GM18909 (cell line): ENCODE data around the gene TICRR.

ENCODE experiments used
- ATAC-seq: cut with Tn5 transposase; IDR thresholded peaks from one replicate; pipeline ENCODE4 v1.9.1; 2021; ENCODE audit warnings: mild to moderate bottlenecking; ENCODE audit not compliant: unreplicated experiment, poor library complexity

The TICRR gene

GRCh38 chr15:89649716-89650115 lies 74.4 kb downstream of the TICRR start:
- ATAC-seq = no peak

- ATAC-seq = no peak
Observed at GRCh38 chr15:89652131-89652530, 76.9 kb downstream of the TICRR start.

- ATAC-seq = no peak
Observed at GRCh38 chr15:89652666-89653065, 77.4 kb downstream of the TICRR start.

GRCh38 chr15:89653578-89653977 lies 78.3 kb downstream of the TICRR start:
- ATAC-seq = no peak

- no peak for ATAC-seq
Observed at GRCh38 chr15:89654301-89654761, 79.1 kb downstream of the TICRR start.

DNA sequence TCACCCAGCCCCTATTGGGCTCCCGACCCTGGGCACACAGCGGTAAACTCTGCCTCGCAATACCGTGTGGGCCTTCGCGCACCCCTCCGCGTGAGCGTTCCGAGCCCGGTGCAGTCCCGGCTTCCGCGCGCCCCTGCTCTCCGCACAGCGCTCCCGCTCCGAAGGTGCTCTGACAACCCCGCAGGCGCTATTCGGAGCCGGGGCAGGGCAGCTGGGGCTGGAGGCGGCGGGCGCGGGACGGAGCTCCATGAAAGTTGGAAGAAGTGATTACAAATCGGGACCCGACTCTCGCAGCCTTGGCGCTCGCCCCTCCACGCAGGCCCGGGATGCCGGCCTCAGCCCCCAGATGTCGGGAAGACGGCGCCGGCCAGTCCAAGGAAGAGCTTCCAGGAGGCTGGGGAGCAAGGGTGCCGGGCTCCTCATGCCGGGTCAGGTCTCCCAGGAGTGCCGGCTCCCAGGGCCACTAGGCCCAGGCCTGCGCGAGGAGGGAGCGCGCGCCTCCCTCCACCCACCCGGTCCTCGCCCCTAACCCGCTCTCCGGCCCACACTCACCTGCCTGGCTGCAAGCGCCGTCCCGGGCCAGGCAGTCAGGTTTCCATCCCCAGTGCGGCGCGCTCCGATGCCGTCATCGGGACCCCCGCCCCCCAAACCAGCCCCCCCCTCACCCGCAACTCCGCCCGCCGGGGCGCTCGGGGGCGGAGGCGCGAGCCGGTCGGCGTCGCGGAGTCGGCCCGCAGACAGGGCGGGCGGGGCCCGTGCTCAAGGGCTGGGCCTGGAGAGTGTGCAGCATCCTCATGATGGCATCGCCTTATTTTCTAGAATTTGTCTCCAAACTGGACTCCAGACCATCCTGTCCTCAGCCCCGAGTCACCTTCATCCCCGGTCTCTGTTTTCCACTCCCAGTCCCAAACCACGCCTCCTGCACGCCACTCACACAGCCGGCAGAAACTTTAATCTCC lies 79.9 kb downstream of the TICRR start, which contains the start of gene KIF7:
Gene KIF7, minus strand, starts transcription at position 621 of the 959 bp plus-strand sequence. CDS start 2,537 bp downstream, outside the sequence.
- ATAC-seq = no peak

DNA sequence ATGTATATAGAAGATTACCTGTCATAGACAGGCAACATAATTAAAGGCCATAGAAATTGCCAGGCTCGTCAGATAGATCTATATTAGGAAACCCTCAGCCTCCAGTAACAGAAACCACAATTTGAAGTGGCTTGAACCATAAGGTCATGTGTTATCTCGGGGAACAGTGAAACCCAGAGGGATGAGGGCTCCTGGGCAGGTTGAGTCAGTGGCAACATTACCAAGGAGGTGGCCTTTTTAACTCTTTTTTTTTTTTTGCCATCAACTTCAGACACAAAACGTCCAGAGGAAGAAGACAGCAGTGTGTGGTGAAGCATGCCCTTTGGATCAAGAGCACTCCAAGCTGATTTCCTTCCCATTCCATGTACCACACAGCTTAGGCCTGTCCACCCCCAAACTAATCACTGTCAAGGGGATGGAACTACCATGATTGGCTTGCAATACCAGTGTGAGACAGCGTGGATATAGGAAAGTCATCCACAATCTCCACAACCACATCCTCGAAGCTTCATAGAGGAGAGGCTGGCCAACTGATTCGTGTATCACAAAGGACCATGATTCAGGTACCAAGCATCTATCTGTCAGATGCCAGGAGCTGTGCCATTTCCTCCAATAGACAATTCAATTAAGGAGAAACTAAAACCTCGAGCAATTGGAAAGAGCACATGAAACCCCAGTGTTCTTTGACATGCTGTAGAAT lies 81.0 kb downstream of the TICRR start:
- ATAC-seq = no peak

DNA sequence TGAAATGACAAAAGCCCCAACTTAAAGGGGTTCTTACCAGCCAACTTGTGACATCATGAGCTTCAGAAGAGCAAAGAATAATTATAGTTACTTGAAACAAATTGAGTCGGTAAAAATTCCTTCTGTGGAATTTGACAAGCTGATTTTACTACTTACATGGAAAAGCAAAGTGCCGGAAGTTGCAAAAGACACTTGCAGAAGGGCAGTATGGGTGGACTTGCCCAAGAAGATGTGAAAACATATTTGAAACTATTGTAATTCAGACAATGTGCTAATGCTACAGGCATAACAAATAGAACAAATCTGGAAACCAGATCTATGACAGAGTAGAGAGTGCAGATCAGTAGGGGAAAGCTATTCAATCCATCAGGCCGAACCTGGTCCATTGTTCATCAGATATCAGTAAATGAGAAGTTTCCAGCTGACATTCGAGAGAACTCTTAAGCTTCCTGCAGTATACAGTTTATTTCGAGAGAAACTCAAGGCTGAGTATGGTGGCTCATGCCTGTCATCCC lies 82.5 kb downstream of the TICRR start:
- no peak for ATAC-seq

- no peak for ATAC-seq
Observed at GRCh38 chr15:89659295-89659694, 84.0 kb downstream of the TICRR start.

DNA sequence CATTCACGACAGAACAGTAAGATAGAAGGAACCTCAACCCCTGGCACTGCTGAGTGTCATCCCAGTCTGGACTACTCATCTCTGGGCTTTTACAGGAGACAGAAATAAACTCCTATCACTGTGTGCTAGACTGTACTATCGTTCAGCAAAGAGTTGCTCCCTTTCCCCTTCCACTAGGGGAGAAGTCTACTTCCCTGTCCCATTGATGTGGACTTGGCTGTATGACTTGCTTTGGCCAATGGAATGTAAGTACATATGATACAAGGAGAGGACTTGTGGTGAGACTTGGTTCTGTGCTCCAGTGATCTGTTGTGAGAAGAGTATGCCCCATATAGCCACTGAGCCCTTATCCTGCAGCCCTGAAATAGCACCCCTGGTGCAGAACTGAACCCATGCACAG lies 85.3 kb downstream of the TICRR start:
- ATAC-seq = no peak

DNA sequence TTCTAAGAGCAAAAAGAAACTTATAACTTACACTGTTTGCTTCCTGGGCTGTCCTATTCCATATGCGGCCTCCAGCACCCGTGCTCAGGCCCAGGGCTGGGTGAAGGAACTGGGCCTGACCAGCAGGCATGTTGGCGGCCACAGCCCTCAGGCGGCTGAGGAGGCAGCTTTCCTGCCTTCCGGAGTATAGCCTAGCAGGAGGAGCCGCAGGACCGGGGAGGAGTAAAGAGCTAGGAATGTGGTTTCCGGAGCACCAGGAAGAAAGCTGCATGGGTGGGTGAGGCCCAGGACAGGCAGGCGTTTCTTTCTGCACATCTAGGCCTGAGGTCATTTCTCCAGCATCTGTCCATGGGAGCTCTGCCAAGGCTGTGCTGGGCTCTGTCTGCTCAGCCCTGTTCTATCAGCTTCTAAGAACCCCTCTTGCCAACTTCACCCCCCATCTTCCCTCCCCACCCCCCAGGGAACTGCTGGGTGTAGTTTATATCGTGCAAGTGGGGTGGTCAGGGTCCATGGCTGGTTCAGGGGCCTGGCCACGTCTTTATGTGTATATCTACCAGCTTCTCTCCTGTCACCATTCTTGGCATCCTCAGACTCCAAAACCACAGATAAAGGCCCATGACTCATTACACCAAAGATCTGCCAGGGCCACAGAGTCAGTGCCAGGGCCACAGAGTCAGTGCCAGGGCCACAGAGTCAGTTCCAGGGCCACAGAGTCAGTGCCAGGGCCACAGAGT lies 87.8 kb downstream of the TICRR start:
- ATAC-seq = no peak

DNA sequence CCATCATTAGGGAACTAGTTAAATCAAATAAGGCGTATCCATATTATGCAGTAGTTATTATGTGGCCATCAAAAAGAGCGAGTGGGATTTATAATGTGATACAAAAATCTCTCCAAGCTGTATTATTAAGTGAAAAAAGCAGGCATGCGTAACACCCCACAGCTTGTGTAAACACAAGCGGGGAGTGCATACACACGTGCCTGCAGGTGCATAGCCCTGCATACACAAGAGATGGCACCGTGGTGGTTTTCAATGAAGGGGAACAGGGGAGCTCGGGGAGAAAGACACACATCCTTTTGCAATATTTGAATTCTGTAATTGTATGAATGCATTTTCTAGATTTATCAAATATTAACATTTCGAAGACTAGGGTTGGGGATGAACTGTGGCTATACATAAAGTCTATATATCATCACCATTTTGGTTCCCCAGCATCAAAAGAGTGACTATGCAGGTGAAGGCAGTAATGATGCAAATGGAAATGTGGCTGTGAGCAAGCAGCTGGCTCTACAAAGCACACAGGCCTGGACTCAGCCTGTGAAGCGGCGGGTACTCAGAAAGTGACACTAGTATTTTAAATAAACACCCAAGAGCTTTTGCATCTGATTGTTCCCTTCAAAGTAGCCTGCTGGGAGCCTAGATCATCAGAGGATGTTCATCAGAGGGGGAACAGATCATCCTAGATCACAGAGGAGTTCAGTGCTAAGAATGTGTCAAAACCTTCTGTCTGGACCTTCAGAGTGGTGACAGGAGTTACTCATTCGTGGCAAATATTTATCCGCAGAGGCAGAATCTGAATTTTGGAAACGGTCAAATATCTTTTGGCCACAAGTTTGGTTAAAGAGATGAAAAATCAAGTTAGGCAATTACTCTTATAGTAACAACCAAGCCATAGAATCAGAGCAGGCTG lies 89.4 kb downstream of the TICRR start:
- no peak for ATAC-seq

DNA sequence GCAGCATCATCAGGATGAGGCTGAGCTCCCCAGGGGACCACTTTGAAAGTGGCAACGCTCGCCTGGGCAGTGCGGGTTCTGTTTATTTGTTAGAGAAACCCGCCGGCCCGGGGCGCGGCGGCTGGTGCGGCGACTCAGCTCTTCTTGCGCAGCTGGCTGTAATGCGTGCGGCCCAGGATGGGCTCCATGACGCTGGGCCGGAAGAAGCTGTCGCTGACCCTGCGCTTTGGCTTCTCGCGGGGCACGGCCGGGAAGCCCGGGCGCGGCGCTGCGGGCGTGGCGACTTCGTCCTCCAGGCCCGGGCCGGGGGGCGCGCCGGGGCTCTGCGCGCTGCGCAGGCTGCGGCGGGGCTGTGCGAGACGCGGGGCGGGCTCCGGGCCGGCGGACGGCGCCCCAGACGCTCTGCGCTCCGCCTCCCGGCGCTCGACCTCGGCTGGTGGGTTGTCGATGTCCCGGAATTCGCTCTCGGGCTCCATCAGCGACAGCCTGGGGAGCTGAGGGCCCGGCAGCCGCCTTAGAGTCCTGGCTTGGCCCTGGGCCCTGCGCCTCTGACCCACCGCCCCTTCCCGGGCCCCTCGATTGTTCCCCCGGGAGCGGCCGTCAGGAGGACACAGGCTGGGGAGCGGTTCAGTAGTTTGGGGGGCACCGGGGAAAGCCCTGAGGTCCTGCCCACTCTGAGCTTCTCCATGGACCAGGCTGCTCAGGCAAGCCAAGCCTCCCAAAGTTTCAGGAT lies 90.3 kb downstream of the TICRR start:
- ATAC-seq = peak; percentile 56

- ATAC-seq = no peak
Observed at GRCh38 chr15:89666184-89666857, 91.1 kb downstream of the TICRR start.

DNA sequence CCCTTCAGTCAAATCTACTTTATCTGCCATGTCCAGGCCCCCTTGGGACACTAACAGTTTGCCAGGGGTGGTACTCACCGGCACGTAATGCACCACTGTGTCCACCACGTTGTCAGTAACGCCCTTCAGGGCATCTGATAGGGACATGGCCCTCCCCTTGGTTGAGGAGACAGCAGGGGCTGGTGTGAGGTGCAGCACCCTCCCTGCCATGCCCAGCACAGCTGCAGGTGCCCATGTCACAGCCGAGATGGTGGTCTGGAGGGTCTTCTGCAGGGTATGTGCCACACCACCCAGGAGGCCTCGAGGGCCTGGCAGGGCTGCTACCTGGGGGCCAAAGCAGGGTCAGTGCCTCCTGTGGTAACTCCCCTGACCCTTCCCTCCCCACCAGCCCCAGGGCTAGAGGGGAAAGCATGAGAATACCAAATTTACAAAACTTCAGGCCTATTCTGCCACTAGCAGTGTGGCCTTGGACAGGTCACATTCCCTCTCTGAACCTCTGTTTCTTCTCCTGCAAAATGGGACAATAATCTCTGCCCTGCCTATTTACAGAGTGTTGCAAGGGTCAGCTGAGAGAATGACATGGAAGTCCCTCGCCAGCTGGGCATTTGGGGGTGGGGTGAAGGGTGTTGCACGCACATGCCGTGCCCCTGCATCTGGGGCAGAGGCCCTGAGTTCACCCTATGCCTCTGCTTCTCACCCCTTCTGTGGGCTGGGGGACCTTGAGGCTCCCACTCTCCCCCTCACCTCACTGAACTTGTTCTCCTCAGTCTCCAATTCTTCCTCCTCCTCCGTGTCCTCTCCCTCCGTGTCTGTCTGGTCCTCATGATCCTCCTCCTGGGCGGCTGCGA lies 91.8 kb downstream of the TICRR start:
- ATAC-seq = no peak

DNA sequence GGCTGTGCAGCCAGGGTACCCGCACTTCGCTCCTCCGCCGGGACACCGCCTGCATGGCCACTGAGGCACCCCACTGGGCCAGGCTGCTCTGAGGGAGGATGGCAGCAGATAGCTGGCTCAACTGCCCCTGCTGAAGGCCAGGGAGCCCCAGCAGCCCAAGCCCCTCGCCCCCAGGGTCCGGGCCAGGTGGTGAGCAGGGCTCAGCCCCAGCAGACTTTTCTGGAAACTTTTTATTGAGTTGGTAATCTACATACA lies 92.4 kb downstream of the TICRR start:
- ATAC-seq = no peak

- no peak for ATAC-seq
Observed at GRCh38 chr15:89668171-89668570, 92.9 kb downstream of the TICRR start.
